LoVo (cell line): Measurements from ENCODE around the gene ANK2.

Experiments
- DNase-seq: peaks from one replicate; pipeline ENCODE4 v3.0.0-alpha.2; 2016; ENCODE audit warnings: low spot score

ANK2 gene

DNA sequence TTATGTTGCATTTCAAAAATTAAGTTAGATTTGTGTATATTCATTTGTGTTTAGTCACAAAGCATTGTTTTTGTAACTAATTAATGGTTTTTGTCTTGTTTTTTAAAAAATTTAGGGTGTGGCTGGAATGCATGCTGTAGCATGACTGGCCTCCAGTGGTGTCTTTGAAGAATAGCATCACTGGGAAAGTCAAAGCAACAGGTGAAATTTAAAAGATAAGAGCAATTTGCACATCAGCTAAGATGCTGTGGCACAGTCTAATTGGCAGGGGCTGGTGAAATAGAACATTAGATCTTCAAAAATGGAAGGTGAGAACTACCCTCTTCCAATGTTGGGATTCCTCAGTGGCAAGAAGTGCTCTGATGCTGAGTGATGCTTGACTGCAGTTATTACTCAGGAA, 45.3 kb downstream of the ANK2 start:
- DNase-seq, result no peak

DNA sequence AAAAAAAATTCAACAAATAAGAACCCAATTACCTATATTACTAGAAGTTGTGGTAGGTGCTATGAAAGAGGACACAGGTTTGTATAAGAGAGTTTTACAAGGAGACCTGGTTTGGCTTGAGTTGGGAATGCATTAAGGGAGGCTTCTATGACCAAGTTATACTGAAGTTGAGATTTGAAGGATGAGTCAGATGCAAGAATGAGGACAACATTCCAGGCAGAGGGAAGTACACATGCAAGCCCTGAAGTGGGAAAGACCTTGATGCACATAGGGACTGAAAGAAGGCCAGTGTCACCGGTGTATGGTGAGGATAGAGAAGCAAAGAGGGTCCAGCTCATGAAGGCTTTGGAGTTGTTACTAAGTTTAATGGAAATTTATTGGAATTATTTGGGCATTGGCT, 52.2 kb downstream of the ANK2 start:
- no peak for DNase-seq

DNA sequence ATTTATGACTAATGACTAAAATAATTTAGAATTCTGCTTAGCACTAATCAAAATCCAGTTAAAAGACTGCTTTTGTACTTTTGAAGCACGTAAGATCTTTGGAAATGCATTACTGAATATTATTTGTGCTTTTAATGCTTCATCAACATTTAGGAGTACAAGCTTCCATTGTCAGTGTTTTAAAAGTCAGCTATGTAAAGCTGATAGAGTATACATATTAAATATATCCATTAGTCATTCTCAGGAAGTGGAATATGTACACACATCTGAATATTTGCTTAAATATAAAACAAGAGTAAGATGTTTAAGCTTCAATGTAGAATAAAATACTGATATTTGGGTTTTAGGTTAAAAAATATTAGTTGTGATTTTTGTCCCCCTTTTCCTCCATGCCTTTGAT, 54.1 kb downstream of the ANK2 start:
- no peak for DNase-seq

DNA sequence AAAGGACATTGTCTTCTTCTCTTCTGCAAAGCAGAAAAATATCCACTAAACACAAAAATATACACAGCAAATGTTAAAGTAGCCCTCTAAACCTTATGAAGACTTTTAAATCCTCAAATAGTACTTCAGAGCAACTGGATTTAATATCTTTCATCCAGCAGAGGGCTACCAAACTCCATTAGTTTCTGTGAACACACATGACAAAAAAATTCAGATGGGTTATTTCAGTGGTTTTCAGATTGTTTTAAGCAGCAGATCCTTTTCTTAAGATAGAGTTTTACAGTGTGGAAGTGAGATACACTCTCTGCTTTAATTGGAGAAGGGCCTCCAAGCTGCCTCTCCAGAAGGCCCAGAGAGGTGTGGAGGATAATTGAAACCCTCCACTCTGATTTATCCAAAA, 56.7 kb downstream of the ANK2 start:
- no peak for DNase-seq

DNA sequence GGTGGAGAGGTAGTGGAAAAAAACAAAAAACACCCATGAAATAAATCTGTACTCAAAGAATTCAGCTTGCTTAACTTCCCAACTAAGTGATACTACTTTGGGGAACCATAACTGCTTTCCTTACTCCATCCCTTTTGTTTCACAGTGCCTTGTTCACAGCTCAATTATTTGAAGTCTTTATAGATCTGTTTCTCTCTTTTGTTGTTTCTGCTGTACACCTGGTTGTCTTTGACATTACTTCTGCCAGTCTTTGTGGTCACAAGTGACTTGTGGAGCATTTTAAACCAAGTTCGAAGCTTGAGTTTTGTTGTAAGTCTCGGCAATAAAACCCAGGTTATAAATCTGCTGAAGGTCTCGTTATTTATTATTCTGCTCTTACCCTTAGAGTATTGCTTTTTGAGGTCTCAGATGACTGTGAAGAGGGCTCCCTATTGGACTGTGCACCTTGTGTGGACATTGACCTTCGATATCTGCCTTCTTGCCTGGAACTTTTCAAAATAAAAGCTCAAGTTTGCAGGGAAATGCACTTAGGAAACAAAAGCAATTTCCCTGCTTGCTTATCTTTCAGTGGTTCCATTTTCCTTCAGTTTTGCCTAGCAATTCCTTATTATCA, 59.8 kb downstream of the ANK2 start:
- no peak for DNase-seq

DNA sequence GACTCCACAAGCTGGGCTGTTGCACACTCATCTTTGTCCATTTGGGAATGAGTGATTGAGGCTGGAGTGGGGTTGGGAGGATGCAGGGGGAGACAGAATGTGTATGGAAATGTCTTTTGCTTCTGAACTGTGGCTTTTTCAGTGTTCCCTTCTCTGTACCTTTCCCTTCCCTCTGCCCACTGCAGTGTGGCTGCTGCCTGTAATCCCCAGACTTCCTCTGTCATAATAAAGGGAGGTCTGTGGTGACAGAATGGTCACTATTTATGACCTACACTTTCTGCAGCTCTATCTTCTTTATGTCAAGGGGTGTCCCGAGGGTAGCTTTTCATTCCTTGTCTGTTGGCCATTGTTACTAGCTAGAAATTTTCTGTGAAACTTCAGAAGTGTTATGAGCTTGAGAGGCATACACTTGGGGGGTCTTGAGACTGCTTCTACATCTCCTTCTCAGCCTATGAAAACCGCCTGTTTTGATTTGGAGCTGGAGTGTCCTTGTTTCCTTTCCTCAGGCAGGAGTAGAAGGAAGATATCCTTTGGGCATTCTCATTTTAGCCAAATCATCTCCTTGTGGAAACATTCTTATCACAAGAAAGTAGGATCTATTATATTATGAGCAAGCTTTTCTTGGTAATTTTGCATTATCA, 63.0 kb downstream of the ANK2 start:
- DNase-seq, result no peak

DNA sequence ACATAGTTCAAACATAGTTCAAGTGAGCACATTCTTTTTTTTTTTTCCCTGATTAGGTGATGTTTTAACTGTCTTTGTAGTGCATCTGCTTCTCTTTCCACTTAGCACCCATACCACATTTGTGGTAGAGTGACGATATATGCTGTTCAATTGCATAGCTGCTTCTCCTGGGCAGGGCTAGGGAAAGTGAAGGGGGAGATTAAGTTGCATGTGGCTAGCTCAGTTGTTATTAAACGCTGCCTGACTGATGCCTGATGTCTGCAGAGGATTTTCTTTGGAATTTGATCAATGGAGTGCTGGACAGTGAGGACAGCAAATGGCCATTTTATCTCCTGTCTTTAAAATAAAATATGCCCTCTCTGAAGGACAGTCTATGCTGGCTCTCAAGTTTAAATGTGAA, 63.7 kb downstream of the ANK2 start:
- DNase-seq, result no peak

DNA sequence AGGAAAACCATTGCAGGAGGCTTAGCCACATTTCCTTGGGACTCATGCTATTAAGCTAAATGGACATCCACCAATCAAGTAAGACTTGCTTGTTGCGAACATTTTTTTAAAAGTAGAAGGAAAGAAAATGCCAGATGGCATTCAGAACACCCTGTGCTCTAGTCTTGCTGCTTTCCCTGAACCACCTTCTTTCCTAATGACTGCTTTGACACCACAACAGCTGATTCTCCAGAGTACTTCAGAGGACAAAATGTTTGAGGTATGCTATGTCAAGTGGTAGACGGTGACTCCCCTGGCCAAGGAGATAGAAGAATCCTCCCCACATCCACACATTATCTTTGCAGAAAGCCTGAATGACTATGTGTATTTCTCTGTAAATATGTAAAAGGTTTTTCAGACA, 65.4 kb downstream of the ANK2 start:
- no peak for DNase-seq

DNA sequence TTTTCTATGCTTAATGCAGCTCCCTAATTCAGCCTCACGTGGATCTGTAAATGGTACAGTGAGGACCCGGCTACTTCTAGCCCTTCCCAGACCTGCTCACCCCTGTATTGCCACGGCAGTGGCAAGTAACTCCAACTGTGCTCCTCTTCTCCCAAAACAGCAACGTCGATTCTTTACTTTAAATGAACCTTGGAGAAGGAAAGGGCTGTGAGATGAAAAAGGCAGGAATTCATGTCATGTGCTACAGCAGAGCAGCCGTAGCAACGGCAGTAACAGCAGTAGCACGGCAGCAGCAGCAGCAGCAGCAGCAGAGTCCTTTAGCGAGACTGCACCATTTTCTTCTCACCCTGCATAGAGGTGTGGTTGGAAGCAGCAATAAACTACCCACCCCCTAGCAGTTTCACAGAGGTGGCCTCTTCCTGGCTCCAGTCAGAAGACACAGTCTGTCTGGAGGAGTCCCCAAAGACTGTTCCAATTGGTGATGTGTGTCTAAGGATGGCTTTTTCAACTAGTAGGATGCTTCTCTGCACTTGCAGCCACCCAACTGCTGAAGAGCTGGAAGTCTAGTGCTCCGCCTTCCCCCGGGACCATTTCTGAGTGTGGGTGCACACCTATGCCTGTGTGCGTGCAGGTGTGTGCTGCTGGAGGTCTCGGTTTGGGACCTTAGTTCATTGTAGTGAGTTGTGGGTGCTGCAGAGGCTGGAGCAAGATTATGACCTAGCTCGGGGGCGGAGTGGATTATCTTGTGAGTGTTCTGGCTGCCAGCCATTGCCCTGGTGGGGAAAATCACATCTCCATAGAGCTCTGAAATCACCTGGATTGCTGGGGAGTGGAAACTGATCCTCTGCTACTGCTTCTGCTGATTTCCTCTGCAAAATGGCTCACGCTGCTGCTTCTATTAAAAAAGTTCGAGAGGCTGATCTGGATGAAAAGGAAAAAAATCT, 67.2 kb downstream of the ANK2 start:
- no peak for DNase-seq

DNA sequence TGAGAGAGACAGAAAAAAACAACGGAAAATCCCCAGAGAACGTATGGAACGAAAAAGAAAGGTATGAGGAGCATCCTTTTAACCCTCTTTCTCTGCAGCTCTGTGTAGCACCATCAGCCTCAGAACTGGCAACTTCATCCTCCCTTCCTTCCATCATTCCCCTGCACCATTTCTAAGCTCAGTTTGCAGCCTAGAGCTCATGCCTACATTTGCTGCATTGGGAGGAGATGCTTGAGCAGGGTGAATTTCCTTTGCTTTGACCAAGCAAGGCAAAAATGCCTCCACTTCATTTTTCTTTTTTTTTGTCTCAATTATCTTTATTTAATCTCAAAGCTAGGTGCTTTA, 67.9 kb downstream of the ANK2 start:
- DNase-seq, result no peak

DNA sequence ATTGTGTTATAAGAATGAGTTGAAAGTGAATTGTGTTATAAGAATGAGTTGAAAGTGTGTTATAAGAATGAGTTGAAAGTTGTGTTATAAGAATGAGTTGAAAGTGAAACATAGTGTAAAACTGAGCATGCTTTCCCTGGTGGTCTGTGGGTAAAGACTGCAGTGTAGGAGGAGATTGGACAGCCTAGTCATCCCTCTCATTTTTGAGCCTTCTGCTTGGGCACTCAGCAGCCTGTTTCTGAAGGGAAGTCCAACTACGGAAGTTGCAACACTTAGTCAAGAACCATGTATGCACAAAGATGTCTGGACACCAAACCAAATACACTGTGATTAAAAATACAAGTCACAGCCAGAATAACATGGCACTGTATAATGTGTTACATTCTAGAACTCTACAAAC, 72.6 kb downstream of the ANK2 start:
- DNase-seq, result no peak

DNA sequence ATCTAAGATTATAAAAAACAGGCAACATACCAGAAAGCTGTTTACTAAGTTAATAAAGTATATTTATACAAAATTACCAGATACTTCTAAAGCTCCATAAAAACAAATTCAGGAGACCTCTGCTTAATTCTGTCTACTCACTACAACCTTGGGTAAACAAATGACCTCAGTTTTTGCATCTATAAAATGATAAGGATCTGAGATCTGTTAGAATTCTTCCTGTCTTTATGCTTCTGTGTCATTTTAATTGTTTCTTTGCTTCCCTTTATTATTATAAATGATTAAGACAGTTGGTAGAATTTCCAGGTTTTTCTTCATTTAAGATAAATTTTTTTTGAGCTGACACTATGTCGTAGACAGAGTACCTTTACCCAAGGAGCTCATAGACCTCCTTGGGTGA, 76.0 kb downstream of the ANK2 start:
- DNase-seq, result no peak

DNA sequence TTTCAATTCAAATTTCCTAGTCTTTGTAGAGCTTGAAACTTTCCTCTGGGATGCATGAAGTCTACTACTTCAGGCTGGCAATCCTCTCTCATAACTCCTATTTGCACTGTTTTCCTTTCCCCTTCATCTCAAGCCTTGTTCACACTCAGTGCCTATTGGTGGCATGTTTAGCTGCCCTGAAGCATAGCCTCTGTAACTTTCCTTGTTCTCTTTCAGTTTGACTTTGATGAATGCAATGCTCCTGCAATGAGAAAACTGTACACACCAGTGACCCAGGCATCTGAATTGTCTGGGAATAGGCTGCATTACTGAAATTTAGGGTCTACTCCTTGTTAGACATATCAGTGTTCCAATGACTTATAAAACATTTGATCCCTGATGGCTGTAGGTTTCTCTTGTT, 81.7 kb downstream of the ANK2 start:
- DNase-seq, result no peak

DNA sequence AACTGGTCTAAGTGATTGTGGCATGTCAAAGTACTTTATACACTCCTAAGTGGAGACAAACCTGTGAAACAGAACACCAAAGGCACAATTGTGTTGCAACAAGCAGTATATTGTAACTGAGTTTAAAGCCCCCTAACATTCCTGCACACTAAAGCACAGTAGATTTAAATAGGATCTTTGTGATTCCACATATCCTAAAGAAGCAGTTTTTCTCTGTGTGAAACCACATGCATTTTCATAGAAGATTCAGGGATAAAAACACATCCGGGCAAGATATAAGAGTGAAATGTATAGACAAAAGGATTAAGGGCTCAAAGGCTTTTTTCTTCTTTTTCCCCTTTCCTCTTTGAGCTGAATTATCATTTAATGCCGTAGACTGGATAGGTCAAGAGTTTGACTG, 82.2 kb downstream of the ANK2 start:
- no peak for DNase-seq

DNA sequence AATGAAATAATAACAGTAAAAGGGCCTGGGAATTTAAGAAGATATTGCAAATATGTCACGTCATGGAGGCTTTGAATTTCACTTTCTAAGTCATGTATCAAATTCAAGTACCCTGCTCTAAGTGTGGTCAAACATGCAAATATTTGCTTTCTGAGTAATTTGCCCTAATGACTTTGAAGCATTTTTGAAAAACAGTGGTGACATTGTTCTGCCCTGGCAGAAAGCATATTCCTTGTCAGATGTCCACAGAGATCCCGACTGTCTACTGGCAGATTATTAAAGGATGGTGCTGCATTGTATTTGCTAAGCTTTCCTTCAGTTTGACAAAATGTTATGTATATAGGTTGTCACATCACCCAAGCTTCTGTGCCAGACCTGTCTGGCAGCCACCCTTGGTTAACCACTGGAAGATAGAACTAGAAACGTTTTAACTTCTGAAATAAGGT, 92.5 kb downstream of the ANK2 start:
- peak; percentile 56 for DNase-seq

DNA sequence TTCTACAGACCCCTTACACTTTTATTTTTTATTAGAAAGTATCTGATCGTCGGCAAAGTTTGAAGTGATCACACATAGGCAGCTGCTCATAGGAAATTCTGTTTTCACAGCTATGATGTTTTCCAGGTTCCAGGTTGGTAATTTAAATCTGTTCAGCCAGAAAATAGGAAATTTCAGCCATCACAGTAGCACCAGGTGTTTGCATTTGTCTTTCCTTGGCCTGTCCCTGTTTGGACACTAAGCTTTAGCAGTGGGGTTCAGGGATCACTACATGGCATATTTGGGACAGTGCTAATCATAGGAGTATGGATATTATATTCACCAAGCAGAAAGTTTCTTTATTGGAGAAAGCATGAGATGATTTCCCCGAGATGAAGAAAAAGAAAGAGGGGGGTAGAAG, 92.9 kb downstream of the ANK2 start:
- DNase-seq, result no peak

DNA sequence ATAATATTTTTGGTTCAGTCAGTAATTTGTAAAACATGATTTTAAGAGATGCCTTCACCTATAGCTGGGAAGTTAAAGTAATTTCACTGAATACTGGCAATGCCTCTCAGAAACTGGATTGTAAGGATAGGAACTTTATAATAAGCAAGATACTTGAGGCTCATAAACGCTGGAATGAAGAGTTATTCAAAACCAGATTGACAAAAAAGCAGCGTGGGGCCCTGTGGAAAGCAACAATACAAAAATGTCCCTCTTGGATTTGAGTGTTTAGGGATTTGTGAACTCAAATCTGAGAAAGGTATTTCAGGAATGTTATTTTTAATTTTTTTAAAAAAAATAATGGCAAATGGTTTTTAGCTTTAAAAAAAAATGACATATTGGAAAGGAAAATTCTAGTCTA, 94.6 kb downstream of the ANK2 start:
- no peak for DNase-seq

DNA sequence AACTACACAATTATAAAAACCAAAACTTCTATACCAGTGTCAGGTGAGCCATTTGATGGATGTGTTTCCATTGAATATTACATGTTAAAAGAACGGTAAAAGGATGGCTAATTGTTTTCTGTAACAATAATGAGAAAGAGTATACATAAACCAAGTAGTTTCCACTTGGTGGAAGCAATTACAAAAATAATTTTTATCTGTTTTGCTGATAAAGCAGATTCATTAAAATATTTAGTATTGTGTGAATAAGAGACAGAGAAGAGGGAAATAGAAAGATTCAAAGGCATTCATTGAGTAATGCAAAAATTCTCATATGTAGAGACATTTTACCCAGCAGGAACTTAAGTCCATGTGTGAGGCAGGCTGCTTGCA, 95.7 kb downstream of the ANK2 start:
- DNase-seq, result no peak

DNA sequence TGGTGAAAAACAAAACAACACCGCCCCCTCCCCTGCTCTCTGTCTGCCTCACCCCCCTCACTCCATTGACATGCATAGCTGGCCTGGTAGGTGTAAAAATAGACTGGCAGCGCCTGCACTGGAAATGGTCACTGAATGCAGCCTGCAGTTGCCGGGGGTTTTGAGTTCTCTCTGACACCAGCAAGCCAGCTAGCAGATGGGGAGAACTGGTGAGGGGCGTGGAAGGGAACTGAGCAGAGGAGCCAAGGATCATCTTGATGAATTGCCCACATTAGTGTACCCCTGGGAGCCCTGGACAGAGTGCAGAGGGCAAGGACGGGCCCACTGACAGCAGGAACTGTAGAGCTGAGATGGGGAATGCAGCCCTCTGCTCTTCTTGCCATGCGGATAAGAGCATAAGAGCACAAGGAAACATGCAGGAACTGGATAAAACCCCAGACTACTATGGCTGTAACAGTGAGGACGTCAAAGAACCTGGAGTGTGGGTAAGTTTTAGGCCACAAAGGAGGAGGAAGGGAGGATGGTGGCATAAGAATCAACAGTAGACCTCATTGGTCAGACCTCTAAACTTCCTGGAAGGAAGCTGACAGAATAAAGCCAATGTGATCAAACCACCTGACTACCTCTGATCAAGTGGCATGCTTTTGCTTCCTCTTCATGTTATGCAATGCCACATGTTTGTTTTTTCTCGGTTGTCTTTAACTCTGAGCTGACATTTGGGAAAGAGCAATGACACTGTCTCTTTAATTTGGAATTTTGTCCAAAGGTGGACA, 96.3 kb downstream of the ANK2 start:
- DNase-seq, result no peak

DNA sequence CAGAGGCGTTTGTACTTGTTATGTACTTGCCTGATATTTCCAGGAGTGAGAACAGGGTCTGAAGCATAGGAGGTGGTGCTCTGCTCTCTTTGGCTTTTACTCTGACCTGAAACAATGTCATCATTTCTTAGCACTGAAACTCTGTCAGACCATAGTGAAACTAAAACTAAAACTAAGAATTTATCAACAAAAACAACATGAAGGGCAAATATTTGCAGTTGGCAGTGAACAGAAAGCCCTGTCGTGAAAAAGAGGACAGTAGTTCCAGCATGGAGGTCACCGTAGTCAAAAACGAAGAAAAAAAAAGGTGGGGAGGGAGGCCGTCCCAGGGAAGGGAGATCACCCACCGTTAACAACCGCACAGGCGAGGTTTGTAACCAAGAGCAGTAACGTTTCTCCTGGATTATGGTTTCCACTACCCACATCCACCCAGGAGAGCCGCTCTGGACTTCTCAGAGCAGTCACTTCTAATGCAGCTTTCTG, 97.5 kb downstream of the ANK2 start:
- DNase-seq, result peak; percentile 21

DNA sequence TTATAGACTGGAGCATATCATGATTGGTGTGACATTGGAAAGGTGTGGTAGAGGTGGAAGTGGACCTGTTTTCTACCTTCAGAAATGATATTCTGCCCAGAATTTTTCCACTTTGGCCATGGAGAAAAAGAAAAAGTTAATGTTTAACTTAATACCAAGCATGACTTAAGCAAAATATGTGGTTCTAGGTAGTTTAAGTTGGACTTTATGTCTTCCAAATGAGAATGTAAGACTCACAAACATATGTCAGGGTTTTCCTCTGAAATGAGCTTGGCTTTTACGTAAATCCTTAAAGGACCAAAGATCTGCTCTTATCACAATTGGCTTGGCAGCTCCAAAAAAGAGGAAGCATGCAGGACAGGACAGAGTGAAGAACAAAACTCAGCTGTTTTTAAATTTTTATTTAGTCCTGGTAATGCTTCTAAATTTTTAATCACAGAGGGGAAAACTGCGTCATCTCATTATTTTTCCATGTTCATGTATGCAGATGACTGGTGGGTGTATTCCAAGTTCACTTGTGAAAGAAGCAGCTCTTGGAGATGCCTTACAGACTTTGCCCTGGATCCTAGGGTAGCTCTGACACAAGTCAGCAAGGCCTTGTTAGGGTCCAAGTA, 98.2 kb downstream of the ANK2 start:
- no peak for DNase-seq

DNA sequence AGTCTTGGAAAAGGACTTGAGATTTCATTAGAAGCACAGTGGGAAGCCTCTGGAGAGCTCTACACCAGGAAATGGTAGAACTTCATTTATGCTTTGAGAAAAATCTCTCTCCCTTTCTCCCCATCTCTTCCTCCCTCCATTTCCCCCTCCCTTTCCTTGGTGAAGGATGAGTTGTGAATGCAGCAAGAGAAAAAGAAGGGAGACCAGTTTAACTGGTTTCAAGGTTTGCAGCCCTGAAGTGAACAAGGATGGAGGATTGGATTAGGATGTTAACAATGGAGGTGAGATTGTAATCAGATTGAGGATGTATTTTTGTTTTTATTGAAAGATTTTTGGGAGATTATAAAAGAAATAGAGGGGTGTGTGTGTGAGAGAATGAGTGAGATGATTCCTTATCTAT, 99.5 kb downstream of the ANK2 start:
- no peak for DNase-seq
